NT2/D1 (cell line): ENCODE data around the gene LGALS7.

Experiments used
- DNase-seq: peaks from one replicate; pipeline ENCODE4 v3.0.0-alpha.2; 2011; ENCODE audit warnings: low read depth, low spot score
- H3K27me3 ChIP-seq: 2 replicates; pipeline ENCODE4 v1.6.0; 2011; ENCODE audit warnings: mild to moderate bottlenecking; ENCODE audit not compliant: insufficient read length, insufficient read depth
- H3K36me3 ChIP-seq: 2 replicates; pipeline ENCODE4 v1.6.1; 2011; ENCODE audit warnings: mild to moderate bottlenecking, low read length, mixed read lengths; ENCODE audit not compliant: insufficient read depth, insufficient read length
- H3K4me1 ChIP-seq: 2 replicates; pipeline ENCODE4 v1.5.1; 2011; ENCODE audit not compliant: insufficient read depth, insufficient read length
- H3K4me3 ChIP-seq: 2 replicates; pipeline ENCODE4 v1.5.1; 2011; ENCODE audit warnings: low read depth; ENCODE audit not compliant: insufficient read length
- H3K9ac ChIP-seq: 2 replicates; pipeline ENCODE4 v1.6.0; 2011; ENCODE audit warnings: low read depth; ENCODE audit not compliant: insufficient read length
- H3K9me3 ChIP-seq: 2 replicates; pipeline ENCODE4 v1.5.1; 2011; ENCODE audit warnings: mild to moderate bottlenecking, low read length; ENCODE audit not compliant: insufficient read depth
- SUZ12 ChIP-seq: IDR thresholded peaks from 2 replicates; pipeline ENCODE4 v1.6.1; 2011; ENCODE audit not compliant: insufficient read length, insufficient read depth; ENCODE audit errors: extremely low read depth
- YY1 ChIP-seq: IDR thresholded peaks from 2 replicates; pipeline ENCODE4 v1.6.1; 2011; ENCODE audit not compliant: insufficient read length, insufficient read depth
- ZNF274 ChIP-seq: IDR thresholded peaks from 2 replicates; pipeline ENCODE4 v1.6.1; 2011; ENCODE audit warnings: mild to moderate bottlenecking, low read depth, low read length

LGALS7 gene

DNA sequence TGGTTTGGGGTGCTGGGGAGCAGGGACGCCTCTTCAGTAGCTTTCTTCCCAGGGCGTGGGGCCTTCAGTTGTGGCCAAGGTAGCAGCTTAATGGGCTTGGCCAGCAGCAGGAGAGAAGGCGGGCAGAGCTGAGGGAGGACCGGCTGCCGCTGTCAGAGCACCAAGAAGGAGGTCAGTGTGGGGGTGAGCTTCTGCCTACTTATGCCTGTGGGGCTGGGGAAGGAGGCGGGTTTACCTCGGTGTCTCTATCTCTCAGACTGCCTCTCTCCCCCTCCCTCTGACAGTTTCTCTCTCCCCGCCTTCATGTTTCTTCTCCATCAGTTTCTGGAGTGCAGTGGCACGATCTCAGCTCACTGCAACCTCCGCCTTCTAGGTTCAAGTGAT, 29.0 kb downstream of the LGALS7 start, which contains the start of gene CAPN12:
Gene CAPN12 (minus strand): TSS at position 177 of the 384 bp plus-strand sequence. CDS start 309 bp downstream, outside the sequence.
- TF ChIP-seq SUZ12 (no peak), YY1 (no peak), ZNF274 (no peak)
- Histone ChIP-seq H3K9me3 (no peaks in the 10 kb centered on the region), H3K4me1 (no peaks in the 10 kb centered on the region), H3K36me3 (no peaks in the 10 kb centered on the region), H3K9ac (peak within 1 kb of the TSS; percentile 32), H3K4me3 (no peak within 1 kb of the TSS), H3K27me3 (peaks cover 6% of the 10 kb centered on the region)
- DNase-seq, result no peak

DNA sequence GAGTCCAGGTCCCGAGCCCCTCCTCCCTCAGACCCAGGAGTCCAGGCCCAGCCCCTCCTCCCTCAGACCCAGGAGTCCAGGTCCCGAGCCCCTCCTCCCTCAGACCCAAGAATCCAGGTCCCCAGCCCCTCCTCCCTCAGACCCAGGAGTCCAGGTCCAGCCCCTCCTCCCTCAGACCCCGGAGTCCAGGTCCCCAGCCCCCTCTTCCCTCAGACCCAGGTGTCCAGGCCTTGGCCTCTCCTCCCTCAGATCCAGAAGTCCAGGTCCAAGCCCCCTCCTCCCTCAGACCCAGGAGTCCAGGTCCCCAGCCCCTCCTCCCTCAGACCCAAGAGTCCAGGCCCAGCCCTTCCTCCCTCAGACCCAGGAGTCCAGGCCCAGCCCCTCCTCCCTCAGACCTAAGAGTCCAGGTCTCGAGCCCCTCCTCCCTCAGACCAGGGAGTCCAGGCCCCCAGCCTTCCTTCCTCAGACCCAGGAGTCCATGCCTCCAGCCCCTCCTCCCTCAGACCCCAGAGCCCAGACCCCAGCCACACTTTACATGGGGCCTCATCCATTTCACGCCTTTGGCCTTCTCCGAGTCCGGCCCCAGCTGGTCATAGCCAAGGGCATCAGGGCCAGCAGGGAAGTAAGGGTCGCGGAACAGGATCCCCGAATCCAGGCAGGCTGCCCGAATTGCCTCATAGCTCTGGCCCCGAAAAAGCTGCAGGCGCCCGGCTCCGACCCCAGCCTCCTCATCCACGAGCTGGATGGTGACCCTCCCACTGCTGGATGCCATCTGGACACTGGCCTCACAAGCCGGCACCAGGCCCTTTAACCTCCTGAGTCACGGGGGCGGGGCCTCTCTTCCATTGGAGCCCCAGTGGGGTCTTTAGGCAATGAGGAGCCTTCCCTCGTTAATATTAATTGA, 29.7 kb downstream of the LGALS7 start:
- peaks cover 6% of the 10 kb centered on the region for H3K27me3 ChIP-seq
- DNase-seq, result no peak
- H3K36me3 ChIP-seq, result no peaks in the 10 kb centered on the region
- H3K9ac ChIP-seq, result peak overlapping the region; percentile 32
- H3K4me3 ChIP-seq, result no peak overlapping the region
- H3K9me3 ChIP-seq, result no peaks in the 10 kb centered on the region
- no peaks in the 10 kb centered on the region for H3K4me1 ChIP-seq
- no peak for TF ChIP-seq ZNF274
- no peak for TF ChIP-seq YY1
- TF ChIP-seq SUZ12, result no peak

DNA sequence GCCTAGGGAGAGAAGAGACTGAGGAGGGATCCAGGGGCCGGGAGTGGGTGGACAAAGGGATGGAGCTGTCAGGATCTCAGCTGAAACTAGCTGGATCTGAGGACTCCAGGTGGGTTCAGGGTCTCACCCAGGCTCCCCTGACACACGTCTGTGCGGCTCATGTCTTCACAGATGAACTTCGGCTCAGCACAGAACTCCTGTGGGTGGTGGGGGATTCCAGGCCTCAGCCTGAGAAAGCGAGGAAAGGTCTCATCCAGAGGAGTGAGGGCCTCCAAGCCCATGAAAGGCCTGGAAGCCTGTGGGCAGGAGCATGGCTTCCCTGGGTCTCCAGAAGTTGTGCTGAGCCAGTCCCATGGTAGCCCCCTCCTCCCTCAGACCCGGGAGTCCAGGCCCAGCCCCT, 30.4 kb downstream of the LGALS7 start:
- Histone ChIP-seq H3K36me3 (no peaks in the 10 kb centered on the region), H3K4me3 (no peak overlapping the region)
- DNase-seq, result no peak

DNA sequence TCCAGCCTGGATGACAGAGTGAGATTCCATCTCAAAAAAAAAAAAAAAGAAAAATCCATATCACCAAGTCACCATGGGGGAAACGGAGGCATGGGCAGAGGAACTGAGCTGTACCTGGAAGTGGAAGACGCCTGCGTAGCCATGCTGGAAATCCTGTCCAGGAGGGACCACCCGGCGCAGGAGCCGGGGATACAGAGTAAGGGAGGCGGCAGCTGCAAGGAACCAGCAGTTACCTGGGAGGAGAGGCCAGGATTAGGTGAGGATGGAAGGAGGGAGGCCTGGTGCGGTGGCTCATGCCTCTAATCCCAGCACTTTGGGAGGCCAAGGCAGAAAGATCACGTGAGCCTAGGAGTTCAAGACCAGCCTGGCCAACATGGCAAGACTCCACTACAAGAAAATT, 31.0 kb downstream of the LGALS7 start:
- Histone ChIP-seq H3K27me3 (peaks cover 6% of the 10 kb centered on the region), H3K9ac (no peak overlapping the region), H3K36me3 (no peaks in the 10 kb centered on the region), H3K4me3 (no peak overlapping the region), H3K4me1 (peaks cover under 1% of the 10 kb centered on the region), H3K9me3 (no peaks in the 10 kb centered on the region)
- no peak for TF ChIP-seq YY1
- no peak for TF ChIP-seq SUZ12
- no peak for TF ChIP-seq ZNF274
- DNase-seq, result no peak

More for the DNA sequence above, 30.4 kb downstream of the LGALS7 start:
- Histone ChIP-seq H3K9ac (no peak overlapping the region), H3K9me3 (no peaks in the 10 kb centered on the region), H3K27me3 (peaks cover 6% of the 10 kb centered on the region), H3K4me1 (no peaks in the 10 kb centered on the region)
- TF ChIP-seq SUZ12, result no peak
- TF ChIP-seq ZNF274, result no peak
- TF ChIP-seq YY1, result no peak

DNA sequence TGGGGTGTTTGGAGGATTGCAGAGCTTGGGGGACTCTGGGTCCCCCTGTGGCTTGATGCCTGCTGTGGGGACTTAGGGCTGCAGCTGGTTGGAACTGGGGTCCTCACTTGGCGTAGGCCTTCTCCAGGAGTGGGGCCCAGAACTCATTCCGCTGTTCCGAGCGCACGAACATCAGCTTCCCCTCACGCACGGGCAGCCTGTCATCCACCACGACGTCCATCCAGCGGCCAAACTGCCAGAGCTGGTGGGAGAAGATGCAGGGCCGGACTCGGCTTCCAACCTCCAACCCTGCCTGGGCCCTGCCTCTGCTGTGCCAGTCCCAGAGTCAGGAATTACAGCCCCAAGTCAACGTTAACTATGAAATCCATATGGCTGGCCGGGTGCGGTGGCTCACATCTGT, 31.6 kb downstream of the LGALS7 start:
- peaks cover 3% of the 10 kb centered on the region for H3K27me3 ChIP-seq
- no peaks in the 10 kb centered on the region for H3K9me3 ChIP-seq
- H3K9ac ChIP-seq, result no peak overlapping the region
- H3K36me3 ChIP-seq, result no peaks in the 10 kb centered on the region
- peaks cover 2% of the 10 kb centered on the region for H3K4me1 ChIP-seq
- DNase-seq, result no peak
- TF ChIP-seq YY1 (no peak), SUZ12 (no peak), ZNF274 (no peak)
- H3K4me3 ChIP-seq, result no peak overlapping the region

DNA sequence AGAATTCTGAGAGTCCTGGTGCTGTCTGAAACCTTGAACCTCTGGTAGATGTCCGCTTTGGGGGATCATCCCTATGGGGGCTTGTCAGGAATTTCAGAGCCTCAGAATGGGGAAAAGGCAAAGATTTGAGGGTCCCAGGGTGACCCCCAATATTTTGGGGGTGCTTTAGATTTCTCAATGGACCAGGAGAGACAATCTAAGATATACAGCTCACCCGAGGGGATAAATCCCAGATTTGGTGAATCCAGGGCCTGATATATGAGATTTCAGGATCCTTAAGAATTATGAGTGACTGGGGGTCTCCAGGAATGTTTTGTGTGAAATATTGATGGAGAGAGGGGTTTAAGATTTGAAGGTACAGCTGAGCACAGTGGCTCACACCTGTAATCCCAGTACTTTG, 32.4 kb downstream of the LGALS7 start:
- no peak for TF ChIP-seq ZNF274
- TF ChIP-seq YY1, result no peak
- no peak for TF ChIP-seq SUZ12
- no peak overlapping the region for H3K4me3 ChIP-seq

DNA sequence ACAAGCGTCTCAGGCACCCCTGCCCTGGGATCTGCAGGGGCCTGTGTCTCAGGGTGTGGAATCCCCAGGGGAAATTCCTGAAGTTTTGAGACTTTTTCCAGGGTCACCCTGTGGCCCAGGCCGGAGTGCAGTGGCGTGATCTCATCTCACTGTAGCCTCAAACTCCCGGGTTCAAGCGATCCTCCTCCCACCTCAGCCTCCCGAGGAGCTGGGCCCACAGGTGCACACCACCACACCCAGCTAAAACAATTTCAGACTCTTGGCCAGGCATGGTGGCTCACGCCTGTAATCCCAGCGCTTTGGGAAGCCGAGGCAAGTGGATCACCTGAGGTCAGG, 33.1 kb downstream of the LGALS7 start:
- Histone ChIP-seq H3K4me1 (peaks cover 2% of the 10 kb centered on the region), H3K9ac (no peak overlapping the region), H3K27me3 (peaks cover 3% of the 10 kb centered on the region), H3K9me3 (no peaks in the 10 kb centered on the region), H3K36me3 (no peaks in the 10 kb centered on the region), H3K4me3 (no peak overlapping the region)
- DNase-seq, result no peak
- no peak for TF ChIP-seq ZNF274

More for the DNA sequence above, 32.4 kb downstream of the LGALS7 start:
- Histone ChIP-seq H3K36me3 (no peaks in the 10 kb centered on the region), H3K9me3 (no peaks in the 10 kb centered on the region), H3K4me1 (peaks cover 2% of the 10 kb centered on the region), H3K9ac (no peak overlapping the region), H3K27me3 (peaks cover 3% of the 10 kb centered on the region)
- DNase-seq, result no peak
